Sigmoid colon (tissue), 7 donors: ENCODE results near the gene RNF217. TPM values are rescaled to one million over a fixed set of nuclear protein-coding genes. Genes with fewer than 3 reads are reported as not detected.
"Not testable (repeated sequence)": the region's sequence is repeated elsewhere in the genome, so short reads cannot be mapped to it uniquely, and the experiment has no call there.

Source experiments
- DNase-seq: peaks from one replicate; pipeline ENCODE4 v3.0.0-alpha.2; 2019
- H3K27ac ChIP-seq, 4 donors: fragments of 200-600 bp; sonication (generic); one replicate each; pipeline ENCODE4 v1.5.1; 2016 to 2019; ENCODE audit warnings: mild to moderate bottlenecking in 1 of 4
- H3K27me3 ChIP-seq, 3 donors: fragments of 200-600 bp; sonication (generic); one replicate each; pipeline ENCODE4 v1.5.1; 2019; ENCODE audit warnings: mild to moderate bottlenecking in 1 of 3
- H3K36me3 ChIP-seq, 4 donors: fragments of 200-600 bp; sonication (generic); one replicate each; pipeline ENCODE4 v1.5.1; 2016 to 2019
- H3K4me1 ChIP-seq, 4 donors: fragments of 200-600 bp; sonication (generic); one replicate each; pipeline ENCODE4 v1.5.1; 2017 to 2019
- H3K4me3 ChIP-seq, 4 donors: fragments of 200-600 bp; sonication (generic); one replicate each; pipeline ENCODE4 v1.5.1; 2017 to 2019; ENCODE audit warnings: mild to moderate bottlenecking in 2 of 4, moderate library complexity in 1 of 4
- H3K9me3 ChIP-seq, 4 donors: fragments of 200-600 bp in 3 of 4; sonication (generic) in 3 of 4; one replicate each; pipeline versions ENCODE4 v1.5.1 to v1.6.1; 2013 to 2019
- CTCF ChIP-seq, 4 experiments: fragments of 450-650 bp in 3 of 4; fragments of 200-600 bp in 1 of 4; IDR thresholded peaks; one replicate each; pipeline ENCODE4 v1.5.1; 2016 to 2019; ENCODE audit warnings: antibody characterized with exemption in 4 of 4, mild to moderate bottlenecking in 3 of 4, moderate library complexity in 2 of 4
- EP300 ChIP-seq, 4 donors: sonication (generic); formaldehyde crosslinking; IDR thresholded peaks; one replicate each; pipeline ENCODE4 v1.6.1; 2017; ENCODE audit warnings: antibody characterized with exemption in 4 of 4
- POLR2A ChIP-seq, 2 donors: fragments of 450-650 bp; IDR thresholded peaks; one replicate each; pipeline ENCODE4 v1.6.1; 2016; ENCODE audit warnings: antibody characterized with exemption in 2 of 2, mild to moderate bottlenecking in 2 of 2, moderate library complexity in 2 of 2
- POLR2AphosphoS5 ChIP-seq, 4 donors: sonication (generic); formaldehyde crosslinking; IDR thresholded peaks; one replicate each; pipeline ENCODE4 v1.6.1; 2017; ENCODE audit warnings: antibody characterized with exemption in 4 of 4
- WGBS, 2 donors: extraction: QIAGEN DNeasy Blood & Tissue Kit; methylation state at CpG; one replicate each; pipeline ENCODE4 v1.1.7; 2013; 5-methylcytosine and 5-hydroxymethylcytosine counted together
- intact Hi-C: fragments of 100-400 bp; cut with DNase I; formaldehyde crosslinking; loops from one replicate; pipeline ENCODE4 v1.15.1; 2023
- polyA plus RNA-seq, 3 donors: library from polyadenylated mRNA; stranded (reverse); fragments of 200-250 nt; gene quantifications; one replicate each; pipeline ENCODE4 v1.2.3, GENCODE V29; 2013
- total RNA-seq, 4 donors: library from RNA; depleted of rRNA; stranded (reverse); fragments of >200 nt; gene quantifications; one replicate each; pipeline ENCODE4 v1.1.0, GENCODE V29; 2016
- donor health status: healthy with polysubstance abuse.
- donor health status: Bipolar disorder and iron deficiency.
- donor health status: healthy.

RNF217 gene
- total and polyA plus RNA-seq, 7 donors, result 1.8 to 55.9 (median 35.7) TPM

- Histone ChIP-seq H3K27ac (peak overlapping the region; percentile 95 to 99 (median 98)), H3K36me3 (peaks cover 0 to 8% (median 0%) of the 10 kb centered on the region in 4 donors), H3K4me1 (peaks cover 0 to 62% (median 50%) of the 10 kb centered on the region in 4 donors), H3K4me3 (peak overlapping the region; percentile 88 to 92 (median 89)), H3K27me3 (no peaks in the 10 kb centered on the region), H3K9me3 (no peaks in the 10 kb centered on the region)
- WGBS, 2 donors, result 17 to 34% methylated on average over 6 of the region's 6 CpGs
- DNase-seq, result peak; percentile 85
- peak in 1 of 2 donors; percentile 30 for TF ChIP-seq POLR2A (IDR thresholded peaks at IDR 0.05)
- TF ChIP-seq CTCF (IDR thresholded peaks at IDR 0.05), result no peak
- peak in 1 of 4 donors; percentile 3 for TF ChIP-seq EP300 (IDR thresholded peaks at IDR 0.05)
- peak; percentile 58 to 87 (median 77) for TF ChIP-seq POLR2AphosphoS5 (IDR thresholded peaks at IDR 0.05)
- intact Hi-C loops, result loop anchor here (2.0 to 10.0 kb wide), 8 partner anchors 37 to 821 kb away; partner anchors contain the start of genes HDDC2 and TPD52L1
Measured at GRCh38 chr6:124963831-124964763, 1.9 kb downstream of the RNF217 start.

- intact Hi-C loops, result loop anchor here (2.0 to 10.0 kb wide), 7 partner anchors 37 to 820 kb away; partner anchors contain the start of genes HDDC2 and TPD52L1
- Histone ChIP-seq H3K27me3 (no peaks in the 10 kb centered on the region), H3K36me3 (peaks cover 0 to 8% (median 0%) of the 10 kb centered on the region in 4 donors), H3K4me1 (peaks cover 0 to 65% (median 57%) of the 10 kb centered on the region in 4 donors), H3K4me3 (peak overlapping the region; percentile 88 to 92 (median 89)), H3K9me3 (no peaks in the 10 kb centered on the region), H3K27ac (peak overlapping the region; percentile 95 to 99 (median 98))
- WGBS, 2 donors, result 72 to 81% methylated on average over 3 of the region's 3 CpGs
- no peak for DNase-seq
- TF ChIP-seq CTCF (IDR thresholded peaks at IDR 0.05) (no peak), EP300 (IDR thresholded peaks at IDR 0.05) (no peak), POLR2AphosphoS5 (IDR thresholded peaks at IDR 0.05) (no peak), POLR2A (IDR thresholded peaks at IDR 0.05) (no peak)
Measured at GRCh38 chr6:124964764-124965105, 2.5 kb downstream of the RNF217 start.

- Histone ChIP-seq H3K4me3 (peak overlapping the region; percentile 88 to 92 (median 89)), H3K27ac (peak overlapping the region; percentile 95 to 99 (median 98)), H3K4me1 (peaks cover 0 to 67% (median 61%) of the 10 kb centered on the region in 4 donors)
- DNase-seq, H3K36me3 ChIP-seq, H3K27me3 ChIP-seq, H3K9me3 ChIP-seq: not testable (repeated sequence)
- intact Hi-C loops, result loop anchor here (2.0 to 10.0 kb wide), 4 partner anchors 133 to 819 kb away; partner anchors contain the start of gene HDDC2
- WGBS, 2 donors, result 78 to 79% methylated on average over 3 of the region's 3 CpGs
Measured at GRCh38 chr6:124965424-124965850, 3.2 kb downstream of the RNF217 start.

- Histone ChIP-seq H3K4me3 (peak overlapping the region in 1 of 4 donors; percentile 8), H3K9me3 (no peaks in the 10 kb centered on the region), H3K27me3 (no peaks in the 10 kb centered on the region), H3K36me3 (peaks cover 0 to 21% (median 8%) of the 10 kb centered on the region in 4 donors), H3K4me1 (peaks cover 0 to 76% (median 60%) of the 10 kb centered on the region in 4 donors), H3K27ac (peak overlapping the region in 3 of 4 donors; percentile 98 to 99 (median 98))
- DNase-seq, result no peak
- WGBS, 2 donors, result 98 to 100% methylated on average over 1 of the region's 1 CpG
- intact Hi-C loops, result loop anchor here (10.0 kb wide), 2 partner anchors 337 to 817 kb away; partner anchors contain the start of gene HDDC2
- no peak for TF ChIP-seq EP300 (IDR thresholded peaks at IDR 0.05)
- TF ChIP-seq CTCF (IDR thresholded peaks at IDR 0.05), result no peak
- no peak for TF ChIP-seq POLR2A (IDR thresholded peaks at IDR 0.05)
- TF ChIP-seq POLR2AphosphoS5 (IDR thresholded peaks at IDR 0.05), result no peak
Measured at GRCh38 chr6:124967444-124967843, 5.2 kb downstream of the RNF217 start.

GRCh38 chr6:124968401-124968800 lies 6.2 kb downstream of the RNF217 start:
- no peaks in the 10 kb centered on the region for H3K27me3 ChIP-seq
- intact Hi-C loops, result loop anchor here (10.0 kb wide), 2 partner anchors 336 to 816 kb away; partner anchors contain the start of gene HDDC2
- peaks cover 0 to 30% (median 12%) of the 10 kb centered on the region in 4 donors for H3K36me3 ChIP-seq
- TF ChIP-seq EP300 (IDR thresholded peaks at IDR 0.05) (no peak), POLR2AphosphoS5 (IDR thresholded peaks at IDR 0.05) (no peak), POLR2A (IDR thresholded peaks at IDR 0.05) (no peak), CTCF (IDR thresholded peaks at IDR 0.05) (no peak)
- H3K9me3 ChIP-seq, result no peaks in the 10 kb centered on the region
- WGBS, 2 donors, result 81 to 84% methylated on average over 1 of the region's 1 CpG
- peak overlapping the region in 3 of 4 donors; percentile 98 to 99 (median 98) for H3K27ac ChIP-seq
- H3K4me1 ChIP-seq, result peaks cover 0 to 77% (median 64%) of the 10 kb centered on the region in 4 donors
- H3K4me3 ChIP-seq, result no peak overlapping the region
- no peak for DNase-seq
